Measurements from ENCODE around the gene ERBIN.
"Not testable (repeated sequence)": the region's sequence is repeated elsewhere in the genome, so short reads cannot be mapped to it uniquely, and the experiment has no call there.

The ERBIN gene

DNA sequence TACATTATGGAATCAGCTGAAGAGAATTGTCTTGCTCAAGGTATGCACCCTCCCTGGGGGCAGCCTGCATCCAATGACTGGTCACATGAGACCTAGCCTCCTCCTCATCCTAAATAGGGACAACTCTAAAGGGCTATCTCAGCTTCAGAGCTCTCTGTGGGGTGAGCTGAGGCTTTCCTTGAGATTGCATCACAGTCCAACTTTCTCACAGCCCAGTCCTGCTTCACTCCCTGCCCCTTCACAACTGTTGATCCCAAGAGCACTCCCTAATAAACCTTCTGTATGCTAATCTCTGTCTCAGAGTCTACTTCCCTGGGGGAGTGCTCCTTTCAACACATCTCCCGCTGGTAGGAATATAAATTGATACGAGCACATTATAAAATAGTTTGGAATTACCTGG is 44.1 kb upstream of the ERBIN start:
- DNase-seq = no peak
- TF ChIP-seq, protein P1, sequence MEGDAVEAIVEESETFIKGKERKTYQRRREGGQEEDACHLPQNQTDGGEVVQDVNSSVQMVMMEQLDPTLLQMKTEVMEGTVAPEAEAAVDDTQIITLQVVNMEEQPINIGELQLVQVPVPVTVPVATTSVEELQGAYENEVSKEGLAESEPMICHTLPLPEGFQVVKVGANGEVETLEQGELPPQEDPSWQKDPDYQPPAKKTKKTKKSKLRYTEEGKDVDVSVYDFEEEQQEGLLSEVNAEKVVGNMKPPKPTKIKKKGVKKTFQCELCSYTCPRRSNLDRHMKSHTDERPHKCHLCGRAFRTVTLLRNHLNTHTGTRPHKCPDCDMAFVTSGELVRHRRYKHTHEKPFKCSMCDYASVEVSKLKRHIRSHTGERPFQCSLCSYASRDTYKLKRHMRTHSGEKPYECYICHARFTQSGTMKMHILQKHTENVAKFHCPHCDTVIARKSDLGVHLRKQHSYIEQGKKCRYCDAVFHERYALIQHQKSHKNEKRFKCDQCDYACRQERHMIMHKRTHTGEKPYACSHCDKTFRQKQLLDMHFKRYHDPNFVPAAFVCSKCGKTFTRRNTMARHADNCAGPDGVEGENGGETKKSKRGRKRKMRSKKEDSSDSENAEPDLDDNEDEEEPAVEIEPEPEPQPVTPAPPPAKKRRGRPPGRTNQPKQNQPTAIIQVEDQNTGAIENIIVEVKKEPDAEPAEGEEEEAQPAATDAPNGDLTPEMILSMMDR (IDR thresholded peaks at IDR 0.05; ENCODE audit: borderline replicate concordance, extremely low read depth, low read length, poor library complexity, severe bottlenecking) = no peak
- TF ChIP-seq EZH2 (IDR thresholded peaks at IDR 0.05; ENCODE audit: borderline replicate concordance, low read depth, low read length, severe bottlenecking) = no peak
- ATAC-seq (ENCODE audit: insufficient read depth, low read depth) = no peak
- no peaks in the 10 kb centered on the region for H3K9me3 ChIP-seq (ENCODE audit: insufficient read depth, low read length, severe bottlenecking)
- H3K4me2 ChIP-seq (ENCODE audit: insufficient read depth, low read length) = no peak overlapping the region
- H3K36me3 ChIP-seq (ENCODE audit: insufficient read depth, low read length) = no peaks in the 10 kb centered on the region
- H3K27me3 ChIP-seq (ENCODE audit: insufficient read depth, low read length, poor library complexity) = no peaks in the 10 kb centered on the region
- H3K27ac ChIP-seq (ENCODE audit: low read length) = no peak overlapping the region
- no peaks in the 10 kb centered on the region for H4K20me1 ChIP-seq (ENCODE audit: insufficient read depth, low read length)
- no peak overlapping the region for H2AFZ ChIP-seq (ENCODE audit: low read depth, low read length)
- no peak overlapping the region for H3K4me3 ChIP-seq (ENCODE audit: low read depth in 1 of 2, low read length in 2 of 2)
- H3K4me1 ChIP-seq (ENCODE audit: insufficient read depth, low read length) = no peaks in the 10 kb centered on the region
- H3K79me2 ChIP-seq (ENCODE audit: insufficient read depth, low read length) = no peaks in the 10 kb centered on the region
- H3K9ac ChIP-seq (ENCODE audit: low read depth, low read length) = no peak overlapping the region

DNA sequence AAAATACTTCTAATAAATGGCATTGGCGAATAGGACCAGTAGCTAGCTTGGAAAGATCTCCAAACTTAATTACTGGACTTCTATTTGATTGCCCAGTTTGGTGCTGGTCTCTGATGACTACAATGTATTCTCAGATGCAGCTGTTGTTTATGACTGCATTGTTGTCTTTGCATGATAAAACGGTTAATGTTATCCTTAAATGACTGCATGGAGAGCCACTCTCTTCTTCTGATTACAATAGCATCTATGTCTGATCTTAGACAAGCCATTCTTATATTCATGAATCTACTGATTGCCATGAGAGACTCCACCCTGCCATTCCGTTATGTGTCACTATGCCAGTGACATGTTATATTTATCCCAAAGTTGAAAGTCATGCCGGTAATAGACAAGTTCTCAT is 42.9 kb upstream of the ERBIN start:
- Histone ChIP-seq H3K27ac (ENCODE audit: low read length) (no peak overlapping the region), H3K4me3 (ENCODE audit: low read depth in 1 of 2, low read length in 2 of 2) (no peak overlapping the region), H3K9me3 (ENCODE audit: insufficient read depth, low read length, severe bottlenecking) (no peaks in the 10 kb centered on the region), H2AFZ (ENCODE audit: low read depth, low read length) (no peak overlapping the region), H3K4me1 (ENCODE audit: insufficient read depth, low read length) (no peaks in the 10 kb centered on the region), H3K4me2 (ENCODE audit: insufficient read depth, low read length) (no peak overlapping the region), H3K27me3 (ENCODE audit: insufficient read depth, low read length, poor library complexity) (no peaks in the 10 kb centered on the region), H3K9ac (ENCODE audit: low read depth, low read length) (no peak overlapping the region), H3K79me2 (ENCODE audit: insufficient read depth, low read length) (no peaks in the 10 kb centered on the region), H3K36me3 (ENCODE audit: insufficient read depth, low read length) (no peaks in the 10 kb centered on the region), H4K20me1 (ENCODE audit: insufficient read depth, low read length) (no peaks in the 10 kb centered on the region)
- ATAC-seq (ENCODE audit: insufficient read depth, low read depth) (no peak), DNase-seq (no peak)
- TF ChIP-seq, protein P1 (IDR thresholded peaks at IDR 0.05; ENCODE audit: borderline replicate concordance, extremely low read depth, low read length, poor library complexity, severe bottlenecking) = no peak
- no peak for TF ChIP-seq EZH2 (IDR thresholded peaks at IDR 0.05; ENCODE audit: borderline replicate concordance, low read depth, low read length, severe bottlenecking)

DNA sequence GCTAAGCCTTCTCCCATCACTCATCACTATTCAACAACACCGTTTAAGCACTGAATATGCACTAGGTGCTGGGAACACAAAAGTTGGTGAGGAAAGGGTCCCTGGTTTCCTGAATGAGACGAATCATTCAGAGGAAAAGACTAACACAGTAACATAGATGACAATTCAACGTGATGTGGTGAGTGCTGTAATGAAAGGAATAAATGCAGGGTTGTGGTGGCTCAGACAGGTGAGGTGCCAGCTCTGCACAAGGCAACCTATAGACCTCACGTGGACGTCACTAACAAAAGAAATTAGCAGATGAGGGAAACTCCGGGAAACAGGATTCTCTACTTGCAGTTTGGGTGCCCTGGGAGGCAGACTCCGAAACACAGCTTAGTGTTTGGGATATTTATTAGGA is 40.0 kb upstream of the ERBIN start:
- no peak for ATAC-seq (ENCODE audit: insufficient read depth, low read depth)
- no peak overlapping the region for H2AFZ ChIP-seq (ENCODE audit: low read depth, low read length)

DNA sequence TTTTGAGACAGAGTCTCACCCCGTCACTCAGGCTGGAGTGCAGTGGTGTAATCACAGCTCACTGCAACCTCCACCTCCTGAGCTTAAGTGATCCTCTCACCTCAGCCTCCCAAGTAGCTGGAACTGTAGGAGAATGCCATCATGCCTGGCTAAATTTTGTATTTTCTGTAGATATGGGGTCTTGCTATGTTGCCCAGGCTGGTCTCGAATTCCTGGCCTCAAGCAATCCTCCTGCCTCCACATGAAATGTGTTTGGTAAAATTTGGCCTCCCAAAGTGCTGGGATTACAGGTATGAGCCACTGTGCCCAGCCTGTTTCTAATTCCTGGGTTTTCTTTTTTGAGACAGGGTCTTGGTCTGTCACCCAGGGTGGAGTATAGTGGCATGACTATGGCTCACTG is 34.4 kb upstream of the ERBIN start:
- H3K4me1 ChIP-seq (ENCODE audit: insufficient read depth, low read length); H3K9ac ChIP-seq (ENCODE audit: low read depth, low read length); H4K20me1 ChIP-seq (ENCODE audit: insufficient read depth, low read length); H3K4me2 ChIP-seq (ENCODE audit: insufficient read depth, low read length); H3K4me3 ChIP-seq (ENCODE audit: low read depth in 1 of 2, low read length in 2 of 2); H3K27me3 ChIP-seq (ENCODE audit: insufficient read depth, low read length, poor library complexity); H2AFZ ChIP-seq (ENCODE audit: low read depth, low read length); H3K27ac ChIP-seq (ENCODE audit: low read length); H3K79me2 ChIP-seq (ENCODE audit: insufficient read depth, low read length); H3K36me3 ChIP-seq (ENCODE audit: insufficient read depth, low read length); H3K9me3 ChIP-seq (ENCODE audit: insufficient read depth, low read length, severe bottlenecking); DNase-seq; ATAC-seq (ENCODE audit: insufficient read depth, low read depth): not testable (repeated sequence)

More for the DNA sequence above, 40.0 kb upstream of the ERBIN start:
- no peak overlapping the region for H3K27ac ChIP-seq (ENCODE audit: low read length)
- H3K9ac ChIP-seq (ENCODE audit: low read depth, low read length) = no peak overlapping the region
- H3K27me3 ChIP-seq (ENCODE audit: insufficient read depth, low read length, poor library complexity) = no peaks in the 10 kb centered on the region
- no peaks in the 10 kb centered on the region for H3K9me3 ChIP-seq (ENCODE audit: insufficient read depth, low read length, severe bottlenecking)
- no peak overlapping the region for H3K4me2 ChIP-seq (ENCODE audit: insufficient read depth, low read length)
- H3K4me1 ChIP-seq (ENCODE audit: insufficient read depth, low read length) = no peaks in the 10 kb centered on the region
- H3K79me2 ChIP-seq (ENCODE audit: insufficient read depth, low read length) = no peaks in the 10 kb centered on the region
- H3K4me3 ChIP-seq (ENCODE audit: low read depth in 1 of 2, low read length in 2 of 2) = no peak overlapping the region
- H4K20me1 ChIP-seq (ENCODE audit: insufficient read depth, low read length) = no peaks in the 10 kb centered on the region
- H3K36me3 ChIP-seq (ENCODE audit: insufficient read depth, low read length) = no peaks in the 10 kb centered on the region
- DNase-seq = no peak
- TF ChIP-seq, protein P1 (IDR thresholded peaks at IDR 0.05; ENCODE audit: borderline replicate concordance, extremely low read depth, low read length, poor library complexity, severe bottlenecking) = no peak
- no peak for TF ChIP-seq EZH2 (IDR thresholded peaks at IDR 0.05; ENCODE audit: borderline replicate concordance, low read depth, low read length, severe bottlenecking)

Measured in DND-41 (cell line).